SK-MEL-5 (cell line): ENCODE measurements around the gene FLT3LG. TPM values are rescaled to one million over a fixed set of nuclear protein-coding genes. Genes with fewer than 3 reads are reported as not detected.

ENCODE experiments used
- DNase-seq: peaks from one replicate; pipeline ENCODE4 v3.0.0-alpha.2; 2016; ENCODE audit warnings: low read depth, low spot score
- in situ Hi-C: cut with HindIII; loops from 2 replicates; pipeline ENCODE4 v1.10.0; 2016; ENCODE audit warnings: low sequenced_read_pairs, high pct_unique_total_duplicates, low pct_unique_long_range_greater_than_20kb
- small RNA-seq, 2 experiments: library from RNA; depleted of rRNA; stranded (forward); fragments of <200 nt; gene quantifications; one replicate each; pipeline ENCODE3, GENCODE V24; 2014
- total RNA-seq: library from RNA; depleted of rRNA; stranded (reverse); fragments of >200 nt; shearing (Covaris generic); gene quantifications from 2 replicates; pipeline ENCODE4 v1.2.3, GENCODE V29; 2014; rRNA removed

The FLT3LG gene
- total RNA-seq, 1 experiment from 2014 or later = 0.37 TPM

- in situ Hi-C loops = no loop called here
These were observed 50.9 kb downstream of the FLT3LG start for GRCh38 chr19:49524812-49525455.

GRCh38 chr19:49528211-49528771 lies 54.3 kb downstream of the FLT3LG start:
- in situ Hi-C loops = no loop called here
- no peak for DNase-seq

More at GRCh38 chr19:49524812-49525455, 50.9 kb downstream of the FLT3LG start:
- no peak for DNase-seq

GRCh38 chr19:49530708-49531107 lies 56.7 kb downstream of the FLT3LG start:
- in situ Hi-C loops = no loop called here
- DNase-seq = no peak

GRCh38 chr19:49533551-49534488 lies 59.8 kb downstream of the FLT3LG start:
- DNase-seq = peak; percentile 60
- in situ Hi-C loops = no loop called here

- no peak for DNase-seq
- in situ Hi-C loops = no loop called here
These were observed 60.8 kb downstream of the FLT3LG start for GRCh38 chr19:49534632-49535385.

Small RNA genes lying within 50 kb of the gene (small RNA-seq; reads per million reads assigned to genes)
- gene COX6CP7 (0 reads per million in 2 experiments), gene MIR150 (0 reads per million in 2 experiments), gene SNORD32A (0 reads per million in 2 experiments), gene SNORD33 (0 reads per million in 2 experiments), gene SNORD34 (0 reads per million in 2 experiments), gene SNORD35A (0 reads per million in 2 experiments), gene SNORD35B (0 reads per million in 2 experiments)

Other genes with a start within 250 kb of the FLT3LG start
- 0.05 TPM in 1 of 2 replicates, not detected in the other for gene SLC6A16, start 149.0 kb upstream of the FLT3LG start, total RNA-seq
- gene CD37, start 138.8 kb upstream of the FLT3LG start, total RNA-seq = not detected in 2 replicates
- 15.0 and 17.4 TPM in 2 replicates for gene TEAD2, start 111.8 kb upstream of the FLT3LG start, total RNA-seq
- gene DKKL1, start 110.3 kb upstream of the FLT3LG start, total RNA-seq = 0.53 and 0.59 TPM in 2 replicates
- 0.19 TPM in 1 of 2 replicates, not detected in the other for gene KASH5, start 86.0 kb upstream of the FLT3LG start, total RNA-seq
- gene PTH2, start 50.8 kb upstream of the FLT3LG start, total RNA-seq = not detected in 2 replicates
- gene GFY, start 48.8 kb upstream of the FLT3LG start, total RNA-seq = not detected in 2 replicates
- 1.2 TPM in 2 replicates for gene SLC17A7, start 32.7 kb upstream of the FLT3LG start, total RNA-seq
- gene PIH1D1, start 22.4 kb upstream of the FLT3LG start, total RNA-seq = 60.8 and 64.1 TPM in 2 replicates
- gene ALDH16A1, start 21.0 kb upstream of the FLT3LG start, total RNA-seq = 15.1 and 16.7 TPM in 2 replicates
- 3,128 and 3,479 TPM in 2 replicates for gene RPL13A, start 13.4 kb downstream of the FLT3LG start, total RNA-seq
- gene RPS11, start 22.2 kb downstream of the FLT3LG start, total RNA-seq = 2,119 and 2,380 TPM in 2 replicates
- gene FCGRT, start 38.4 kb downstream of the FLT3LG start, total RNA-seq = 0.69 and 3.1 TPM in 2 replicates
- 0.90 and 1.8 TPM in 2 replicates for gene RCN3, start 53.8 kb downstream of the FLT3LG start, total RNA-seq
- 38.4 and 46.5 TPM in 2 replicates for gene NOSIP, start 106.3 kb downstream of the FLT3LG start, total RNA-seq
- gene PRRG2, start 107.1 kb downstream of the FLT3LG start, total RNA-seq = 0.98 and 6.8 TPM in 2 replicates
- gene PRR12, start 117.0 kb downstream of the FLT3LG start, total RNA-seq = 0.87 and 1.8 TPM in 2 replicates
- gene RRAS, start 165.9 kb downstream of the FLT3LG start, total RNA-seq = 4.1 and 4.4 TPM in 2 replicates
- 6.2 and 8.2 TPM in 2 replicates for gene SCAF1, start 168.0 kb downstream of the FLT3LG start, total RNA-seq
- 23.3 and 27.6 TPM in 2 replicates for gene IRF3, start 191.6 kb downstream of the FLT3LG start, total RNA-seq
- gene BCL2L12, start 191.7 kb downstream of the FLT3LG start, total RNA-seq = 3.1 and 5.3 TPM in 2 replicates
- 204 and 211 TPM in 2 replicates for gene PRMT1, start 203.1 kb downstream of the FLT3LG start, total RNA-seq
- 0.59 and 0.61 TPM in 2 replicates for gene ADM5, start 215.4 kb downstream of the FLT3LG start, total RNA-seq
- 2.5 and 3.8 TPM in 2 replicates for gene CPT1C, start 216.9 kb downstream of the FLT3LG start, total RNA-seq